HEK293 (cell line): ENCODE data around the gene BLOC1S4.

Experiments
- KLF1 ChIP-seq: fragments of 450-650 bp; formaldehyde crosslinking; IDR thresholded peaks from 2 replicates; pipeline ENCODE4 v1.5.1; 2016; ENCODE audit warnings: missing biosample characterization, missing genetic modification characterization
- TCF7L2 ChIP-seq: IDR thresholded peaks from 2 replicates; pipeline ENCODE4 v1.6.1; 2011; ENCODE audit warnings: low read depth, mild to moderate bottlenecking, inconsistent platforms, low read length, moderate library complexity, borderline replicate concordance
- ZNF121 ChIP-seq: fragments of 450-650 bp; formaldehyde crosslinking; IDR thresholded peaks from 2 replicates; pipeline ENCODE4 v1.5.1; 2016; ENCODE audit warnings: missing biosample characterization, missing genetic modification characterization
- ZNF202 ChIP-seq: fragments of 450-650 bp; formaldehyde crosslinking; IDR thresholded peaks from 2 replicates; pipeline ENCODE4 v1.5.1; 2016; ENCODE audit warnings: missing biosample characterization, missing genetic modification characterization, borderline replicate concordance
- ZNF335 ChIP-seq: fragments of 450-650 bp; formaldehyde crosslinking; conservative IDR thresholded peaks from 2 replicates; pipeline ENCODE4 v1.5.1; 2016; ENCODE audit warnings: missing biosample characterization, missing genetic modification characterization
- ZNF416 ChIP-seq: fragments of 450-650 bp; formaldehyde crosslinking; IDR thresholded peaks from 2 replicates; pipeline ENCODE4 v1.5.1; 2016; ENCODE audit warnings: missing biosample characterization, missing genetic modification characterization
- ZNF549 ChIP-seq: fragments of 450-650 bp; IDR thresholded peaks from 2 replicates; pipeline ENCODE4 v1.5.1; 2018; ENCODE audit warnings: missing biosample characterization, missing genetic modification characterization, mild to moderate bottlenecking, inconsistent platforms, moderate library complexity
- ZNF660 ChIP-seq: fragments of 450-650 bp; IDR thresholded peaks from 2 replicates; pipeline ENCODE4 v1.5.1; 2018; ENCODE audit warnings: missing biosample characterization, mild to moderate bottlenecking, missing genetic modification characterization
- ZNF677 ChIP-seq: fragments of 450-650 bp; IDR thresholded peaks from 2 replicates; pipeline ENCODE4 v1.5.0; 2018; ENCODE audit warnings: missing biosample characterization, mild to moderate bottlenecking, missing genetic modification characterization, moderate library complexity
- TF ChIP-seq, protein P1 (sequence below): fragments of 450-650 bp; formaldehyde crosslinking; IDR thresholded peaks from 2 replicates; pipeline ENCODE4 v1.5.1; 2016; ENCODE audit warnings: missing biosample characterization, missing genetic modification characterization
- TF ChIP-seq, protein P2 (sequence below): sonication (generic); formaldehyde crosslinking; IDR thresholded peaks from 2 replicates; pipeline ENCODE4 v1.8.1; 2022; ENCODE audit warnings: mild to moderate bottlenecking, moderate library complexity, missing genetic modification reagents

DNA sequence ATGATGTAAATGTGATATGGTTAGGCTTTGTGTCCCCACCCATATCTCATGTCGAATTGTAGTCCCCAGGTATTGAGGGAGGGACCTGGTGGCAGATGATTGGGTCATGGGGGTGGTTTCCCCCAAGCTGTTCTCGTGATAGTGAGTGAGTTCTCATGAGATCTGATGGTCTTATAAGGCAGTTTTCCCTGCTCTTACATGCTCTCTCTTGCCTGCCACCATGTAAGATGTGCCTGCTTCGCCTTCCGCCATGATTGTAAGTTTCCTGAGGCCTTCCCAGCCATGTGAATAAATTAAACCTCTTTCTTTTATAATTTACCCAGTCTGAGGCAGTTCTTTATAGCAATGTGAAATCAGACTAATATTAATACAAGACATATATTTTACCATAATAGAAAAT lies 23.9 kb downstream of the BLOC1S4 start:
- TF ChIP-seq, protein P1, sequence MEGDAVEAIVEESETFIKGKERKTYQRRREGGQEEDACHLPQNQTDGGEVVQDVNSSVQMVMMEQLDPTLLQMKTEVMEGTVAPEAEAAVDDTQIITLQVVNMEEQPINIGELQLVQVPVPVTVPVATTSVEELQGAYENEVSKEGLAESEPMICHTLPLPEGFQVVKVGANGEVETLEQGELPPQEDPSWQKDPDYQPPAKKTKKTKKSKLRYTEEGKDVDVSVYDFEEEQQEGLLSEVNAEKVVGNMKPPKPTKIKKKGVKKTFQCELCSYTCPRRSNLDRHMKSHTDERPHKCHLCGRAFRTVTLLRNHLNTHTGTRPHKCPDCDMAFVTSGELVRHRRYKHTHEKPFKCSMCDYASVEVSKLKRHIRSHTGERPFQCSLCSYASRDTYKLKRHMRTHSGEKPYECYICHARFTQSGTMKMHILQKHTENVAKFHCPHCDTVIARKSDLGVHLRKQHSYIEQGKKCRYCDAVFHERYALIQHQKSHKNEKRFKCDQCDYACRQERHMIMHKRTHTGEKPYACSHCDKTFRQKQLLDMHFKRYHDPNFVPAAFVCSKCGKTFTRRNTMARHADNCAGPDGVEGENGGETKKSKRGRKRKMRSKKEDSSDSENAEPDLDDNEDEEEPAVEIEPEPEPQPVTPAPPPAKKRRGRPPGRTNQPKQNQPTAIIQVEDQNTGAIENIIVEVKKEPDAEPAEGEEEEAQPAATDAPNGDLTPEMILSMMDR (tag by site-specific recombination): no peak
- TF ChIP-seq, protein P2, sequence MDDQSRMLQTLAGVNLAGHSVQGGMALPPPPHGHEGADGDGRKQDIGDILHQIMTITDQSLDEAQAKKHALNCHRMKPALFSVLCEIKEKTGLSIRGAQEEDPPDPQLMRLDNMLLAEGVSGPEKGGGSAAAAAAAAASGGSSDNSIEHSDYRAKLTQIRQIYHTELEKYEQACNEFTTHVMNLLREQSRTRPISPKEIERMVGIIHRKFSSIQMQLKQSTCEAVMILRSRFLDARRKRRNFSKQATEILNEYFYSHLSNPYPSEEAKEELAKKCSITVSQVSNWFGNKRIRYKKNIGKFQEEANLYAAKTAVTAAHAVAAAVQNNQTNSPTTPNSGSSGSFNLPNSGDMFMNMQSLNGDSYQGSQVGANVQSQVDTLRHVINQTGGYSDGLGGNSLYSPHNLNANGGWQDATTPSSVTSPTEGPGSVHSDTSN (CRISPR knock-in tag): no peak
- TF ChIP-seq KLF1 (no peak), ZNF121 (no peak), ZNF202 (tag by site-specific recombination) (no peak), ZNF660 (tag by site-specific recombination) (no peak), ZNF549 (no peak), TCF7L2 (no peak), ZNF677 (tag by site-specific recombination) (peak; percentile 65; the same call in 1 of the 2 replicates), ZNF416 (no peak), ZNF335 (no peak)
